ENCODE results near the gene FOXRED1. TPM values are rescaled to one million over a fixed set of nuclear protein-coding genes. Genes with fewer than 3 reads are reported as not detected.
"Not testable (repeated sequence)": the region's sequence is repeated elsewhere in the genome, so short reads cannot be mapped to it uniquely, and the experiment has no call there.

The FOXRED1 gene
- total RNA-seq, 1 experiment from 2014 or later = 18.4 TPM

DNA sequence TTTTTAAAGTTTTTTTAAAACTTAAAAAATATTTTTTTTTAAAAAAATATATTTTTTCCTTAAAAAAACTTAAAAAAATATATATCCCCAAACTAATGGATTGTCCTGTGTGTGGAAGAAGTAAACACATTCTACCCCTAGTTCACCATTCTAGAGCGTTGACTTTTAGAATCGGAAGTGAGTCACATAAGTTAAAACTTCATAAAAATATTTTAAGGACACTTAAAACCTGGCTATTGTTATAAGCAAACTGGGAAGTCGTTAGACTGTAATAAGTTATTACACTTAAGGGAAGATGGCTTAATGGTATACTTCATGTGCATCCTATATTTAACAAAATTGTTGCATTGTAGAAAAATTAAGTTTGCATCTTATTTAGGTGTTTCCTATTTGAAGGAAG, 36.3 kb upstream of the FOXRED1 start:
- no peaks in the 10 kb centered on the region for H4K20me1 ChIP-seq (ENCODE audit: insufficient read depth, low read depth, low read length)
- H3K27me3 ChIP-seq (ENCODE audit: low read length) = no peaks in the 10 kb centered on the region
- no peaks in the 10 kb centered on the region for H3K4me1 ChIP-seq (ENCODE audit: low read length)
- no peak overlapping the region for H3K27ac ChIP-seq (ENCODE audit: low read length)
- no peaks in the 10 kb centered on the region for H3K9me2 ChIP-seq (replicated peaks; ENCODE audit: insufficient read depth, low read length)
- H2AFZ ChIP-seq (ENCODE audit: low read length) = no peak overlapping the region
- H3K79me2 ChIP-seq (ENCODE audit: low read length) = no peaks in the 10 kb centered on the region
- no peaks in the 10 kb centered on the region for H3K9me3 ChIP-seq (ENCODE audit: low read length)
- no peak overlapping the region for H3K4me3 ChIP-seq (ENCODE audit: low read length)
- no peak overlapping the region for H3K9ac ChIP-seq (ENCODE audit: low read length)
- H3K36me3 ChIP-seq (ENCODE audit: insufficient read depth, low read length) = no peaks in the 10 kb centered on the region
- DNase-seq = no peak
- no peak overlapping the region for H3K4me2 ChIP-seq (ENCODE audit: low read depth, low read length, poor library complexity, severe bottlenecking)

DNA sequence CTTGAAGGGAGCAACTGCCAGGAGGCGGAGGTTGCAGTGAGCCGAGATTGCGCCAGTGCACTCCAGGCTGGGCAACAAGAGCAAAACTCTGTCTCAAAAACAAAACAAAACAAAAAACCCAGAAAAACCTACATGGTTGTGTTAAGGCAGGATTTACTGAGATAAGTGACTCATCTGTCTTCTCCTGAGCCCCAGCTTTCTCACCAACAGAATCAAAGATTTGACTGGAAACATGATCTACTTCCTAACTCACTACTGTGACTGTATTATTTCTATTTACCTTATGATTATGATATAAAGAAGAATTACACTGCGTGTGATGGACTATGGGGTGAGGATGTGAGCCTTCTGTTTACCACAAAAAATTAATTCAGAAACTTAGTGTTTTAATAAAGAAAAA, 35.6 kb upstream of the FOXRED1 start:
- Histone ChIP-seq H3K27me3 (ENCODE audit: low read length) (no peaks in the 10 kb centered on the region), H2AFZ (ENCODE audit: low read length) (no peak overlapping the region), H3K4me2 (ENCODE audit: low read depth, low read length, poor library complexity, severe bottlenecking) (no peak overlapping the region), H4K20me1 (ENCODE audit: insufficient read depth, low read depth, low read length) (no peaks in the 10 kb centered on the region), H3K36me3 (ENCODE audit: insufficient read depth, low read length) (no peaks in the 10 kb centered on the region), H3K27ac (ENCODE audit: low read length) (no peak overlapping the region), H3K9me2 (replicated peaks; ENCODE audit: insufficient read depth, low read length) (no peaks in the 10 kb centered on the region), H3K79me2 (ENCODE audit: low read length) (no peaks in the 10 kb centered on the region), H3K4me3 (ENCODE audit: low read length) (no peak overlapping the region), H3K9ac (ENCODE audit: low read length) (no peak overlapping the region), H3K9me3 (ENCODE audit: low read length) (no peaks in the 10 kb centered on the region), H3K4me1 (ENCODE audit: low read length) (no peaks in the 10 kb centered on the region)
- DNase-seq = no peak

DNA sequence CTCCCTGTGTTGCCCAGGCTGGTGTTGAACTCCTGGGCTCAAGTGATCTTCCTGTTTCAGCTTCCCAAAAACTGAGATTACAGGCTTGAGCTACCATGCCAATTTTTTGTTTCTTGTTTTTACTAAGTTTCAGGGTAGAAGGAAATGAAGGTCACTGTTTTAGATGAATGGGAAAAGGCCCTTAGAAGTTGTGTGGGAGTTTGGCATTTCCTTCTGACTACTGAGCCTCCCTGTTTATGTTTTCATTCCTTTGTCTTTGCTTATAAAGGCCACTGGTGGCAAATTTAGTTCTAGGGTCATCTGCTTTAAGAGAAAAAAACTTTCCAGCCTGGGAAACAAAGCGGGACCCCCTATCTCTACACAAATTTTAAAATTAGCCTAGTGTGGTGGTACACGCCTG, 22.3 kb upstream of the FOXRED1 start:
- Histone ChIP-seq H3K36me3 (ENCODE audit: insufficient read depth, low read length) (no peaks in the 10 kb centered on the region), H3K4me3 (ENCODE audit: low read length) (no peak overlapping the region), H3K27ac (ENCODE audit: low read length) (no peak overlapping the region), H3K9me2 (replicated peaks; ENCODE audit: insufficient read depth, low read length) (no peaks in the 10 kb centered on the region), H3K27me3 (ENCODE audit: low read length) (no peaks in the 10 kb centered on the region), H3K79me2 (ENCODE audit: low read length) (no peaks in the 10 kb centered on the region), H3K4me1 (ENCODE audit: low read length) (no peaks in the 10 kb centered on the region), H3K9me3 (ENCODE audit: low read length) (no peaks in the 10 kb centered on the region), H3K9ac (ENCODE audit: low read length) (no peak overlapping the region), H4K20me1 (ENCODE audit: insufficient read depth, low read depth, low read length) (no peaks in the 10 kb centered on the region), H3K4me2 (ENCODE audit: low read depth, low read length, poor library complexity, severe bottlenecking) (no peak overlapping the region), H2AFZ (ENCODE audit: low read length) (no peak overlapping the region)
- DNase-seq = no peak

DNA sequence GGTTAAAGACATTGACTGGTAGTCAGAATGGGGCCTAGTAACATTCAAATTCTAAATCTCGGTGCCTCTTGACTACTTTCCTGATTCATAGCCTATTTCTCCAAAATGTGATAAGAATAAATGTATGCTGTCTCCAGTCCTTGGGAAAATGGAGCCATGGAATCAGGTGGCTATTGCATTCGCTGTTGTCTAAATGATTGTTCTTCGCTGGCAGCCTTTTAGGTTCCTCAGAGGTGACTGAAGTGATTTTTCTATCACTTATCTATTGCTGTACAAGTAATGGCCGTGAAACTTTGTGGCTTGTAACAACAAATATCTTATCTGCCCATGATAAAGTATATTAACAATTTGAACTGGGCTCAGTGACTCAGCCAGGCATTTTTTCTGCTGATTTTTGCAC, 15.7 kb upstream of the FOXRED1 start:
- Histone ChIP-seq H4K20me1 (ENCODE audit: insufficient read depth, low read depth, low read length) (no peaks in the 10 kb centered on the region), H3K4me3 (ENCODE audit: low read length) (no peak overlapping the region), H3K9ac (ENCODE audit: low read length) (no peak overlapping the region), H3K27me3 (ENCODE audit: low read length) (no peaks in the 10 kb centered on the region), H3K79me2 (ENCODE audit: low read length) (no peaks in the 10 kb centered on the region), H3K36me3 (ENCODE audit: insufficient read depth, low read length) (0 out of 2 replicates have a peak, but pooled peaks cover 3% of the 10 kb centered on the region), H3K4me1 (ENCODE audit: low read length) (no peaks in the 10 kb centered on the region), H2AFZ (ENCODE audit: low read length) (no peak overlapping the region), H3K27ac (ENCODE audit: low read length) (no peak overlapping the region), H3K4me2 (ENCODE audit: low read depth, low read length, poor library complexity, severe bottlenecking) (no peak overlapping the region), H3K9me2 (replicated peaks; ENCODE audit: insufficient read depth, low read length) (no peaks in the 10 kb centered on the region), H3K9me3 (ENCODE audit: low read length) (no peaks in the 10 kb centered on the region)
- DNase-seq = no peak

DNA sequence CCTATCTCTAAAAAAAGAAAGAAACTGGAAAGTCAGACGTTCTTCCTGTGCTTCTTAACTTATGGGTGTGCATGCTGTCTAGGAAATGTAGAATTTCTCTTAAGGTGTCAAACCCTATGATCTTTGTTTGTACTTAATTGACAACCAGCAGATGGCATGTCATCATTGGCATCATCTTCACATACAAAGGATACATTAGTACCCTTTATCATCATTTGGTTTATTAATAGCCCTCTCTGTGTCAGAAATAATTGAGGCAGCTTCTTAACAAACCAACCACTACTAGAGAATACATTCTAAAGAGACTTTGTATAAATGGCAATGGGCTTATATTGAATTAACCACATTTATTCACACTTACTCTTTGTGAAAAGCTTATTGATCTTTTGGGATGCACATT, 14.1 kb upstream of the FOXRED1 start:
- H3K9me3 ChIP-seq (ENCODE audit: low read length) = no peaks in the 10 kb centered on the region
- no peaks in the 10 kb centered on the region for H3K27me3 ChIP-seq (ENCODE audit: low read length)
- H3K9ac ChIP-seq (ENCODE audit: low read length) = no peak overlapping the region
- no peaks in the 10 kb centered on the region for H3K9me2 ChIP-seq (replicated peaks; ENCODE audit: insufficient read depth, low read length)
- no peak overlapping the region for H2AFZ ChIP-seq (ENCODE audit: low read length)
- no peaks in the 10 kb centered on the region for H4K20me1 ChIP-seq (ENCODE audit: insufficient read depth, low read depth, low read length)
- no peak for DNase-seq
- H3K36me3 ChIP-seq (ENCODE audit: insufficient read depth, low read length) = 0 out of 2 replicates have a peak, but pooled peaks cover 3% of the 10 kb centered on the region
- H3K4me1 ChIP-seq (ENCODE audit: low read length) = no peaks in the 10 kb centered on the region
- H3K4me2 ChIP-seq (ENCODE audit: low read depth, low read length, poor library complexity, severe bottlenecking) = no peak overlapping the region
- H3K79me2 ChIP-seq (ENCODE audit: low read length) = no peaks in the 10 kb centered on the region
- no peak overlapping the region for H3K27ac ChIP-seq (ENCODE audit: low read length)
- no peak overlapping the region for H3K4me3 ChIP-seq (ENCODE audit: low read length)

DNA sequence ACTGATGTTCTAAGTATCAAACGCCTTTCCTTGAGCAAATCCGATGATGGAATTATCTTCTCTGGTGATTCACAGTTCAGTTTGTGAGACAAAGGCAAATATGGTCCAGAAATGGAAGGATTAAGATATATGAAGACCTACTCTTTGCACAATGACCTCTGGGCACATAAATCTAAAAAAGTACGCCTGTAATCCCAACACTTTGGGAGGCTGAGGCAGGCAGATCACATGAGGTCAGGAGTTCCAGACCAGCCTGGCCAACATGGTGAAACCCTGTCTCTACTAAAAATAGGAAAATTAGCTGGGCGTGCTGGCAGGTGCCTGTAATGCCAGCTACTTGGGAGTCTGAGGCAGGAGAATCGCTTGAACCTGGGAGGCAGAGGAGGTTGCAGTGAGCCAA, 13.4 kb upstream of the FOXRED1 start:
- not testable (repeated sequence) for H3K4me3 ChIP-seq (ENCODE audit: low read length); H3K27ac ChIP-seq (ENCODE audit: low read length); H4K20me1 ChIP-seq (ENCODE audit: insufficient read depth, low read depth, low read length)

DNA sequence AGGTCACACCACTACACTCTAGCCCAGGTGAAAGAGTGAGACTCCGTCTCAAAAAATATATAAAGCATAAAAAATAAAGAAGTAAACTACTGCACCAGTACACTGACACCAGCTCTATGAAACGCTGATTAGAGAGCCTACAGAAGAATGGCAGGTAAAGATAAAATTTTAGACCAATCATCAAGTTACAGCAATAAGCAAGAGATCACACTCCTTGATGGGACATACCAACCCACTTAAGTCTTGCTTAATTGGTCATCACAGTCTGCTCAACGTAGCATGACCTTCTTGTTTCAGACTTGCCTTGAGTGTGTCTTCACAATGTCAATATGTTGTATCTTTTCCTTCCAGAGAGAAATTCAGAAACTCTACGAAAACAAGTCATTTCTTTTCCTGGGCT, 12.7 kb upstream of the FOXRED1 start:
- Histone ChIP-seq H3K9ac (ENCODE audit: low read length) (no peak overlapping the region), H3K79me2 (ENCODE audit: low read length) (no peaks in the 10 kb centered on the region), H3K4me2 (ENCODE audit: low read depth, low read length, poor library complexity, severe bottlenecking) (no peak overlapping the region), H3K9me2 (replicated peaks; ENCODE audit: insufficient read depth, low read length) (no peaks in the 10 kb centered on the region), H4K20me1 (ENCODE audit: insufficient read depth, low read depth, low read length) (no peaks in the 10 kb centered on the region), H3K36me3 (ENCODE audit: insufficient read depth, low read length) (0 out of 2 replicates have a peak, but pooled peaks cover 3% of the 10 kb centered on the region), H3K9me3 (ENCODE audit: low read length) (no peaks in the 10 kb centered on the region), H3K4me1 (ENCODE audit: low read length) (no peaks in the 10 kb centered on the region), H2AFZ (ENCODE audit: low read length) (no peak overlapping the region), H3K27ac (ENCODE audit: low read length) (no peak overlapping the region), H3K4me3 (ENCODE audit: low read length) (no peak overlapping the region), H3K27me3 (ENCODE audit: low read length) (no peaks in the 10 kb centered on the region)
- no peak for DNase-seq

More for the DNA sequence above, 13.4 kb upstream of the FOXRED1 start:
- not testable (repeated sequence) for H3K9me2 ChIP-seq (replicated peaks; ENCODE audit: insufficient read depth, low read length); H3K27me3 ChIP-seq (ENCODE audit: low read length); H3K9me3 ChIP-seq (ENCODE audit: low read length); H3K4me1 ChIP-seq (ENCODE audit: low read length); H3K9ac ChIP-seq (ENCODE audit: low read length); H2AFZ ChIP-seq (ENCODE audit: low read length); H3K36me3 ChIP-seq (ENCODE audit: insufficient read depth, low read length); H3K79me2 ChIP-seq (ENCODE audit: low read length); H3K4me2 ChIP-seq (ENCODE audit: low read depth, low read length, poor library complexity, severe bottlenecking); DNase-seq

DNA sequence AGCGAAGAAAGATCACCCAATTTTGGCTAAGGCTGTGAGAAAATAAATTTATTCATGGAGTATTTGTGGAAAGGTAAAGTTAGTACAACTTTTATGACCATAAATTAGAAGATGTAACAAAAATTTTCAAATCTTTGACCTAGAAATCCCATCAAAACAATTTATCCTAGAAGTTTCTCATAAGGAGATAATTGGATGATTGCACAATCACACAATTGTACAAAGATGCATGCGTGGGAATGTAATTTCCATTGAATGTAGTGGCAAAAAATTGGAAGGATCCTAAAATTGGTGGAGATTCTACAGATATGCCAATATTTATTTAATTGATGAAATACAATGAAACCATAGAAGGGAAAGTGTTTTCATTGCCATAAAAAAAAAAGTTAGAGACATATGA, 11.8 kb upstream of the FOXRED1 start:
- H3K27me3 ChIP-seq (ENCODE audit: low read length) = no peaks in the 10 kb centered on the region
- H3K4me2 ChIP-seq (ENCODE audit: low read depth, low read length, poor library complexity, severe bottlenecking) = no peak overlapping the region
- H3K9ac ChIP-seq (ENCODE audit: low read length) = no peak overlapping the region
- H3K9me3 ChIP-seq (ENCODE audit: low read length) = no peaks in the 10 kb centered on the region
- H2AFZ ChIP-seq (ENCODE audit: low read length) = no peak overlapping the region
- H3K4me1 ChIP-seq (ENCODE audit: low read length) = no peaks in the 10 kb centered on the region
- H3K4me3 ChIP-seq (ENCODE audit: low read length) = no peak overlapping the region
- DNase-seq = no peak
- no peaks in the 10 kb centered on the region for H4K20me1 ChIP-seq (ENCODE audit: insufficient read depth, low read depth, low read length)
- H3K36me3 ChIP-seq (ENCODE audit: insufficient read depth, low read length) = 0 out of 2 replicates have a peak, but pooled peaks cover 3% of the 10 kb centered on the region
- no peak overlapping the region for H3K27ac ChIP-seq (ENCODE audit: low read length)
- no peaks in the 10 kb centered on the region for H3K9me2 ChIP-seq (replicated peaks; ENCODE audit: insufficient read depth, low read length)
- H3K79me2 ChIP-seq (ENCODE audit: low read length) = no peaks in the 10 kb centered on the region

DNA sequence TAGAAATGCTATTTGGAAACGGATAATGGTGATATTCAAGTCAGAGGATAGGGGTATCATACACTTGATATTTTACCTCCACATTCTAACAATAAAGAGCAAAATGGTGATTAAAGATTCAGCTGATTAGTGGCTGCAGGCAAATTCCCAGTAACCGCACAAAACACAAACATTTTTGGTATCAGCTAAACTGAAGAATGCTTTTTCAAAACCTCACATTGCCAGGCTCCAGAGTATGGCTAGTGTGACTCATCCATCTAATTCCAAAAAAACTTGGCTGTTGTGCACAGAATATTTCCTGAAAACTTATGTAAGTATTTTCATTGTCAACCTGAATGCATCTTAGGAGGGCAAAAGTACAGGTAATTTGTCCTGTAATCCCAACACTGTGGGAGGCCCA, 11.2 kb upstream of the FOXRED1 start:
- no peaks in the 10 kb centered on the region for H3K4me1 ChIP-seq (ENCODE audit: low read length)
- H3K9ac ChIP-seq (ENCODE audit: low read length) = no peak overlapping the region
- no peak overlapping the region for H2AFZ ChIP-seq (ENCODE audit: low read length)
- H4K20me1 ChIP-seq (ENCODE audit: insufficient read depth, low read depth, low read length) = no peaks in the 10 kb centered on the region
- no peaks in the 10 kb centered on the region for H3K27me3 ChIP-seq (ENCODE audit: low read length)
- no peak overlapping the region for H3K4me2 ChIP-seq (ENCODE audit: low read depth, low read length, poor library complexity, severe bottlenecking)
- no peaks in the 10 kb centered on the region for H3K9me2 ChIP-seq (replicated peaks; ENCODE audit: insufficient read depth, low read length)
- no peak overlapping the region for H3K4me3 ChIP-seq (ENCODE audit: low read length)
- H3K9me3 ChIP-seq (ENCODE audit: low read length) = no peaks in the 10 kb centered on the region
- no peak overlapping the region for H3K27ac ChIP-seq (ENCODE audit: low read length)
- H3K79me2 ChIP-seq (ENCODE audit: low read length) = no peaks in the 10 kb centered on the region
- H3K36me3 ChIP-seq (ENCODE audit: insufficient read depth, low read length) = 0 out of 2 replicates have a peak, but pooled peaks cover 3% of the 10 kb centered on the region
- DNase-seq = no peak
